GM21717 (cell line): ENCODE data around the gene KRTAP4-9.
"Not testable (repeated sequence)": the region's sequence is repeated elsewhere in the genome, so short reads cannot be mapped to it uniquely, and the experiment has no call there.

Experiments used
- ATAC-seq: cut with Tn5 transposase; IDR thresholded peaks from one replicate; pipeline ENCODE4 v1.9.1; 2021; ENCODE audit warnings: mild to moderate bottlenecking, moderate library complexity; ENCODE audit not compliant: unreplicated experiment

The KRTAP4-9 gene

GRCh38 chr17:41105347-41105746, at the start of gene KRTAP4-9:
Gene KRTAP4-9, plus strand, starts transcription at chr17:41105389. Its CDS starts 0 bp downstream, at chr17:41105389.
- not testable (repeated sequence) for ATAC-seq

- ATAC-seq = no peak
These were observed 47.6 kb upstream of the KRTAP4-9 start for GRCh38 chr17:41057547-41057946.

GRCh38 chr17:41058741-41059140, 46.4 kb upstream of the KRTAP4-9 start:
- ATAC-seq = no peak

GRCh38 chr17:41059276-41060051, 45.7 kb upstream of the KRTAP4-9 start:
- not testable (repeated sequence) for ATAC-seq

GRCh38 chr17:41060052-41060604, 45.1 kb upstream of the KRTAP4-9 start, which contains the start of gene KRTAP2-3:
Gene KRTAP2-3, minus strand, starts transcription at chr17:41060114. Its CDS starts 64 bp downstream, at chr17:41060050.
- ATAC-seq = no peak

- ATAC-seq = no peak
These were observed 43.2 kb upstream of the KRTAP4-9 start for GRCh38 chr17:41061964-41062363.

- no peak for ATAC-seq
These were observed 41.7 kb upstream of the KRTAP4-9 start for GRCh38 chr17:41063449-41063848.

- ATAC-seq = no peak
These were observed 40.9 kb upstream of the KRTAP4-9 start for GRCh38 chr17:41064301-41064700.

GRCh38 chr17:41065016-41065689, 40.0 kb upstream of the KRTAP4-9 start:
- ATAC-seq = not testable (repeated sequence)

GRCh38 chr17:41065829-41066624, 39.2 kb upstream of the KRTAP4-9 start, which contains the start of gene KRTAP2-4:
Gene KRTAP2-4, minus strand, starts transcription at chr17:41065879. Its CDS starts 34 bp downstream, at chr17:41065845.
- no peak for ATAC-seq

GRCh38 chr17:41067281-41067680, 37.9 kb upstream of the KRTAP4-9 start:
- no peak for ATAC-seq

- no peak for ATAC-seq
These were observed 36.2 kb upstream of the KRTAP4-9 start for GRCh38 chr17:41069031-41069430.

GRCh38 chr17:41071606-41072360, 33.4 kb upstream of the KRTAP4-9 start:
- ATAC-seq = no peak

GRCh38 chr17:41073676-41074075, 31.5 kb upstream of the KRTAP4-9 start:
- ATAC-seq = no peak

GRCh38 chr17:41076788-41077187, 28.4 kb upstream of the KRTAP4-9 start:
- no peak for ATAC-seq

GRCh38 chr17:41082626-41083025, 22.6 kb upstream of the KRTAP4-9 start:
- no peak for ATAC-seq

- not testable (repeated sequence) for ATAC-seq
These were observed 21.8 kb upstream of the KRTAP4-9 start for GRCh38 chr17:41083427-41083826.

- ATAC-seq = not testable (repeated sequence)
These were observed 20.9 kb upstream of the KRTAP4-9 start, which contains the start of gene KRTAP4-7 for GRCh38 chr17:41084100-41084856. Gene KRTAP4-7, plus strand, starts transcription at chr17:41084150. Its CDS starts 57 bp downstream, at chr17:41084207.

- not testable (repeated sequence) for ATAC-seq
These were observed 16.3 kb upstream of the KRTAP4-9 start for GRCh38 chr17:41088760-41089352.
